B cell (primary cell): ENCODE data around the gene M1AP.

Experiments
- EZH2 ChIP-seq: IDR thresholded peaks from 2 replicates; pipeline ENCODE4 v1.6.1; 2012; ENCODE audit warnings: borderline replicate concordance, low read depth, mild to moderate bottlenecking, moderate library complexity, low read length; ENCODE audit not compliant: insufficient read depth, poor library complexity, severe bottlenecking
- TF ChIP-seq, protein P1 (sequence below): fragments of 200-600 bp; IDR thresholded peaks from one replicate; pipeline ENCODE4 v1.8.0; 2022; ENCODE audit warnings: antibody characterized with exemption, mild to moderate bottlenecking

DNA sequence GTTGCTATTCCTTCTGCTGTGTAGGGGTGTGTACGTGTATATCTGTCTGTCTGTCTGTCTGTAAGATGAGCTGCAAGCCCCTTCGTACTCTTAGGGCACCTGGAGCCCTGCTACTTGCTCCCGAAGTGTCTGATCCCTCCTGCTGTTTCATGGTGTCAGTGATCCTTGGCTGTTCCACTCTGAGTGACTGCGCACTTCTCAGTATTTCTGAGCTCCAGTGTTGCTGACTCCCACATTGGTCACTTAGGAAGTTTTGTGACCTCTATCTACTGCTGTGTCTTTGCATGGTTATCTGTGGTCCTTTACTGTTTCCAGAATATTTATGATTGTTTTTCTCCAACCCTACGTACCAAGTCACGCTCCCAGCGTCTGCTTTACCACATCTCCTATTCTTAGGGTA is 22.1 kb upstream of the M1AP start:
- TF ChIP-seq, protein P1, sequence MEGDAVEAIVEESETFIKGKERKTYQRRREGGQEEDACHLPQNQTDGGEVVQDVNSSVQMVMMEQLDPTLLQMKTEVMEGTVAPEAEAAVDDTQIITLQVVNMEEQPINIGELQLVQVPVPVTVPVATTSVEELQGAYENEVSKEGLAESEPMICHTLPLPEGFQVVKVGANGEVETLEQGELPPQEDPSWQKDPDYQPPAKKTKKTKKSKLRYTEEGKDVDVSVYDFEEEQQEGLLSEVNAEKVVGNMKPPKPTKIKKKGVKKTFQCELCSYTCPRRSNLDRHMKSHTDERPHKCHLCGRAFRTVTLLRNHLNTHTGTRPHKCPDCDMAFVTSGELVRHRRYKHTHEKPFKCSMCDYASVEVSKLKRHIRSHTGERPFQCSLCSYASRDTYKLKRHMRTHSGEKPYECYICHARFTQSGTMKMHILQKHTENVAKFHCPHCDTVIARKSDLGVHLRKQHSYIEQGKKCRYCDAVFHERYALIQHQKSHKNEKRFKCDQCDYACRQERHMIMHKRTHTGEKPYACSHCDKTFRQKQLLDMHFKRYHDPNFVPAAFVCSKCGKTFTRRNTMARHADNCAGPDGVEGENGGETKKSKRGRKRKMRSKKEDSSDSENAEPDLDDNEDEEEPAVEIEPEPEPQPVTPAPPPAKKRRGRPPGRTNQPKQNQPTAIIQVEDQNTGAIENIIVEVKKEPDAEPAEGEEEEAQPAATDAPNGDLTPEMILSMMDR, result no peak
- TF ChIP-seq EZH2, result no peak
